GM23338 (cell line): Measurements from ENCODE around the gene PARP1. TPM values are rescaled to one million over a fixed set of nuclear protein-coding genes. Genes with fewer than 3 reads are reported as not detected.

ENCODE experiments used
- ATAC-seq: fragments of 200-7000 bp; cut with Tn5 transposase; 3 replicates; pipeline ENCODE4 v1.9.1; 2020
- DNase-seq: peaks from one replicate; pipeline ENCODE4 v3.0.0-alpha.2; 2015; ENCODE audit warnings: low spot score
- H2AFZ ChIP-seq: fragments of 200-600 bp; sonication (generic); 2 replicates; pipeline ENCODE4 v1.8.0; 2016; ENCODE audit warnings: antibody characterized with exemption, mild to moderate bottlenecking, moderate library complexity
- H3F3A ChIP-seq: fragments of 200-600 bp; sonication (generic); replicated peaks from 2 replicates; pipeline ENCODE4 v1.8.0; 2017; ENCODE audit warnings: antibody characterized with exemption, mixed run types, low read depth
- H3K27ac ChIP-seq: fragments of 200-600 bp; sonication (generic); 2 replicates; pipeline ENCODE4 v1.6.1; 2016; ENCODE audit warnings: low read depth
- H3K27me3 ChIP-seq: fragments of 200-600 bp; sonication (generic); 2 replicates; pipeline ENCODE4 v1.8.0; 2016; ENCODE audit warnings: mild to moderate bottlenecking, mixed run types, moderate library complexity; ENCODE audit not compliant: insufficient read depth
- H3K36me3 ChIP-seq: fragments of 200-600 bp; sonication (generic); 2 replicates; pipeline ENCODE4 v1.8.0; 2016; ENCODE audit warnings: mild to moderate bottlenecking; ENCODE audit not compliant: insufficient read depth
- H3K4me1 ChIP-seq: fragments of 200-600 bp; sonication (generic); 2 replicates; pipeline ENCODE4 v1.8.0; 2016; ENCODE audit warnings: mild to moderate bottlenecking, moderate library complexity; ENCODE audit not compliant: insufficient read depth
- H3K4me2 ChIP-seq: fragments of 200-600 bp; sonication (generic); 2 replicates; pipeline ENCODE4 v1.7.1; 2017; ENCODE audit warnings: mixed run types
- H3K4me3 ChIP-seq: fragments of 200-600 bp; sonication (generic); 2 replicates; pipeline ENCODE4 v1.6.1; 2016; ENCODE audit warnings: mixed run types
- H3K79me2 ChIP-seq: fragments of 200-600 bp; sonication (generic); replicated peaks from 2 replicates; pipeline ENCODE4 v1.8.0; 2017; ENCODE audit warnings: mild to moderate bottlenecking; ENCODE audit not compliant: insufficient read depth
- H3K9me2 ChIP-seq: fragments of 200-600 bp; sonication (generic); 2 replicates; pipeline ENCODE4 v1.8.0; 2017; ENCODE audit not compliant: insufficient read depth
- H4K20me1 ChIP-seq: fragments of 200-600 bp; sonication (generic); replicated peaks from 2 replicates; pipeline ENCODE4 v1.8.0; 2017; ENCODE audit warnings: mild to moderate bottlenecking; ENCODE audit not compliant: insufficient read depth
- H3K27ac Mint-ChIP-seq: 2 replicates; pipeline ENCODE4 v1.8.0; 2020; ENCODE audit warnings: inconsistent platforms, mild to moderate bottlenecking, moderate library complexity, mixed read lengths
- H3K27me3 Mint-ChIP-seq: 3 replicates; pipeline ENCODE4 v1.8.0; 2022; ENCODE audit warnings: low read depth, mild to moderate bottlenecking, moderate library complexity, mixed read lengths, inconsistent platforms; ENCODE audit not compliant: insufficient read depth, poor library complexity
- H3K36me3 Mint-ChIP-seq: 3 replicates; pipeline ENCODE4 v1.8.0; 2021; ENCODE audit warnings: low read depth, mild to moderate bottlenecking, inconsistent platforms, moderate library complexity, mixed read lengths
- H3K4me1 Mint-ChIP-seq: 3 replicates; pipeline ENCODE4 v1.8.0; 2020; ENCODE audit warnings: mild to moderate bottlenecking, inconsistent platforms, mixed read lengths
- H3K4me3 Mint-ChIP-seq: 3 replicates; pipeline ENCODE4 v1.8.0; 2021; ENCODE audit warnings: moderate library complexity, mild to moderate bottlenecking, inconsistent platforms, mixed read lengths
- H3K9me3 Mint-ChIP-seq: 3 replicates; pipeline ENCODE4 v1.8.0; 2020; ENCODE audit warnings: moderate library complexity, mild to moderate bottlenecking, inconsistent platforms, mixed read lengths
- CREB1 ChIP-seq: fragments of 250-450 bp; sonication (Bioruptor Pico); IDR thresholded peaks from 2 replicates; pipeline ENCODE4 v1.5.0; 2020; ENCODE audit warnings: low read depth, mild to moderate bottlenecking, moderate library complexity
- EZH2 ChIP-seq: fragments of 200-600 bp; sonication (generic); IDR thresholded peaks from one replicate; pipeline ENCODE4 v1.8.0; 2017; ENCODE audit warnings: antibody characterized with exemption, mild to moderate bottlenecking, low read depth; ENCODE audit not compliant: unreplicated experiment
- EZH2phosphoT487 ChIP-seq: fragments of 200-600 bp; sonication (generic); IDR thresholded peaks from one replicate; pipeline ENCODE4 v1.8.1; 2018; ENCODE audit warnings: antibody characterized with exemption; ENCODE audit not compliant: unreplicated experiment
- NANOG ChIP-seq: IDR thresholded peaks from 2 replicates; pipeline ENCODE4 v1.6.1; 2016; ENCODE audit warnings: antibody characterized with exemption, borderline replicate concordance
- POLR2AphosphoS5 ChIP-seq: IDR thresholded peaks from 2 replicates; pipeline ENCODE4 v1.6.1; 2016; ENCODE audit warnings: antibody characterized with exemption, low read depth
- ZNF114 ChIP-seq: fragments of 250-450 bp; sonication (Bioruptor Pico); IDR thresholded peaks from 2 replicates; pipeline ENCODE4 v1.5.0; 2020; ENCODE audit warnings: mild to moderate bottlenecking, moderate library complexity
- polyA plus RNA-seq: library from polyadenylated mRNA; unstranded; fragments of >200 nt; fragmentation: Nextera tagmentation; extraction: Ambion mirVana; gene quantifications from 2 replicates; pipeline ENCODE4 v1.2.1, GENCODE V29; 2016
- total RNA-seq: library from RNA; depleted of rRNA; stranded (reverse); fragments of >200 nt; shearing (Covaris generic); gene quantifications from 2 replicates; pipeline ENCODE4 v1.2.3, GENCODE V29; 2014
- TF ChIP-seq, protein P1 (sequence below): IDR thresholded peaks from 2 replicates; pipeline ENCODE4 v1.6.1; 2016; ENCODE audit warnings: antibody characterized with exemption
- TF ChIP-seq, protein P2 (sequence below), 2 experiments: fragments of 200-600 bp in 1 of 2; sonication (generic) in 1 of 2; conservative IDR thresholded peaks; 2 replicates each; pipeline versions ENCODE4 v1.5.1 to v1.6.1; 2016 to 2017; ENCODE audit warnings: antibody characterized with exemption in 2 of 2, low read depth in 2 of 2, mild to moderate bottlenecking in 2 of 2, moderate library complexity in 1 of 2

The PARP1 gene
- total and polyA plus RNA-seq, 2 experiments from 2014 or later = 877 to 1,082 TPM

DNA sequence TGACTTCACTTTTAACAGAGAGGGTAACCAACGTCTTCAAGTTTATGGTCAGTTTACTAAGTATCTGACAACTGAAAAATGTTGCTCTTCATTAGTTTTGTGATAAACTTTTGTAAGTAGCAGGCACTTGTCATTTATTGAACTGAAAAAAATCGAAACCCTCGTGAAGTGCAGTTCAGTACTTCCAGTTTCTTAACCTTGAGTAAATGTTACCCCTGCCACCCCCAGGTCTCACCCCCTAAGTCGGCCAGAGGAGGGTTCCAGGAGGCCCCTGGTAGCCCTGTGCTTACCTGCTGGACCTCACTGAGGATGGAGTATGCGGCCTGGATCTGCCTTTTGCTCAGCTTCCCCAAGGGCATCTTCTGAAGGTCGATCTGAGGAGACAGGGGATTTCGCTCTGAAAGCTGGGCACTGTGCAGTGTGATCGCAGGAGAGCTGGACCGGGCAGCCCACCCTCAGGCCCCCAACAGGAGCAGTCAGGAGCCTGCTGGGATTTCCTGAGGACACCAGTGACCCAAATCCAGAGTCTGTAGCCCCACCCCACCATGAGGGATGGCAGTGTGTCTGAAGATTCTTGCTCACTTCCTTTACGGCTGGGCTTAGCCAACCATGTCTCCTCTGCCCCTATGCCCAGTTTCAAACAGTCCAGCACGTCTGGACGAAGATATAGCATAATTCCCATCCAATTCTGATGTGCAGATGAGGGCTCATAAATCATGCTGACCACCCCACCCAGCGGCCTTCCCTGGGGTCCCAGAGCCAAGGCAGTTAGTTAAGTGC lies 37.6 kb downstream of the PARP1 start:
- H4K20me1 ChIP-seq = peaks cover 50% of the 10 kb centered on the region
- H3K9me3 Mint-ChIP-seq = no peaks in the 10 kb centered on the region
- no peaks in the 10 kb centered on the region for H3K27me3 ChIP-seq
- peaks cover 68% of the 10 kb centered on the region for H3K36me3 ChIP-seq
- H3K27me3 Mint-ChIP-seq = peaks cover 6% of the 10 kb centered on the region
- 0 out of 2 replicates have a peak, but pooled peaks cover 5% of the 10 kb centered on the region for H3F3A ChIP-seq
- no peak overlapping the region for H3K4me2 ChIP-seq
- H3K36me3 Mint-ChIP-seq = peaks cover 100% of the 10 kb centered on the region
- no peak overlapping the region for H3K4me3 Mint-ChIP-seq
- H3K4me3 ChIP-seq = no peak overlapping the region
- H3K4me1 ChIP-seq = no peaks in the 10 kb centered on the region
- DNase-seq (no peak), ATAC-seq (no peak)
- TF ChIP-seq POLR2AphosphoS5 (no peak), NANOG (no peak), EZH2phosphoT487 (no peak)
- H3K79me2 ChIP-seq = peaks cover 26% of the 10 kb centered on the region
- no peak overlapping the region for H2AFZ ChIP-seq
- no peaks in the 10 kb centered on the region for H3K9me2 ChIP-seq
- no peaks in the 10 kb centered on the region for H3K4me1 Mint-ChIP-seq
- H3K27ac Mint-ChIP-seq = no peak overlapping the region
- H3K27ac ChIP-seq = no peak overlapping the region

DNA sequence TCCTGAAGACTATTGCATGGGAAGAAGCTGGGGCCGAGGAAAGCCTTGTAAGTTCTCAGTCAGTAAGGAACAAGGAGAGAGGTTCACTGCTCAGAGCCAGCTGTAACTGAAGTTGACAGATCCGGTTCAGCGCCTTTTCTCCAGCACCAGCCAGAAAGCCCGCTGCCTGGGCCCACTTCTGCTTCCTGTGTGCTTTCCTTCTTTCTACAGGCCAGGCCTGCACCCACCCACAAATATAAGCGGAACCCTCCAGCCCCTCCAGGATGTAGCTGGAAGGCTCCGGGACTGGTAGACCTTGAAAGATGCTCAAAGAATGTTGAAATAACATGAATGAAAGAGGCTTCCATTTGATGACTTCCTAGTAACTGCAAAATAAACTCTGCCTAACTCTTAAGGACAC lies 38.8 kb downstream of the PARP1 start:
- Histone ChIP-seq H3K27me3 (no peaks in the 10 kb centered on the region), H3K79me2 (peaks cover 17% of the 10 kb centered on the region), H3K9me2 (no peaks in the 10 kb centered on the region), H4K20me1 (peaks cover 53% of the 10 kb centered on the region), H3K4me2 (no peak overlapping the region), H3K36me3 (peaks cover 69% of the 10 kb centered on the region), H3K4me1 (no peaks in the 10 kb centered on the region), H2AFZ (no peak overlapping the region), H3K27ac (no peak overlapping the region), H3F3A (0 out of 2 replicates have a peak, but pooled peaks cover 13% of the 10 kb centered on the region), H3K4me3 (no peak overlapping the region)
- H3K27ac Mint-ChIP-seq = no peak overlapping the region
- no peak for DNase-seq
- peaks cover 100% of the 10 kb centered on the region for H3K36me3 Mint-ChIP-seq
- no peak for ATAC-seq
- TF ChIP-seq CREB1 (CRISPR knock-in tag) (no peak), EZH2phosphoT487 (no peak), POLR2AphosphoS5 (no peak)
- TF ChIP-seq, protein P1, sequence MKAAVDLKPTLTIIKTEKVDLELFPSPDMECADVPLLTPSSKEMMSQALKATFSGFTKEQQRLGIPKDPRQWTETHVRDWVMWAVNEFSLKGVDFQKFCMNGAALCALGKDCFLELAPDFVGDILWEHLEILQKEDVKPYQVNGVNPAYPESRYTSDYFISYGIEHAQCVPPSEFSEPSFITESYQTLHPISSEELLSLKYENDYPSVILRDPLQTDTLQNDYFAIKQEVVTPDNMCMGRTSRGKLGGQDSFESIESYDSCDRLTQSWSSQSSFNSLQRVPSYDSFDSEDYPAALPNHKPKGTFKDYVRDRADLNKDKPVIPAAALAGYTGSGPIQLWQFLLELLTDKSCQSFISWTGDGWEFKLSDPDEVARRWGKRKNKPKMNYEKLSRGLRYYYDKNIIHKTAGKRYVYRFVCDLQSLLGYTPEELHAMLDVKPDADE = no peak
- no peaks in the 10 kb centered on the region for H3K4me1 Mint-ChIP-seq
- peaks cover 6% of the 10 kb centered on the region for H3K27me3 Mint-ChIP-seq
- H3K9me3 Mint-ChIP-seq = no peaks in the 10 kb centered on the region
- no peak overlapping the region for H3K4me3 Mint-ChIP-seq

DNA sequence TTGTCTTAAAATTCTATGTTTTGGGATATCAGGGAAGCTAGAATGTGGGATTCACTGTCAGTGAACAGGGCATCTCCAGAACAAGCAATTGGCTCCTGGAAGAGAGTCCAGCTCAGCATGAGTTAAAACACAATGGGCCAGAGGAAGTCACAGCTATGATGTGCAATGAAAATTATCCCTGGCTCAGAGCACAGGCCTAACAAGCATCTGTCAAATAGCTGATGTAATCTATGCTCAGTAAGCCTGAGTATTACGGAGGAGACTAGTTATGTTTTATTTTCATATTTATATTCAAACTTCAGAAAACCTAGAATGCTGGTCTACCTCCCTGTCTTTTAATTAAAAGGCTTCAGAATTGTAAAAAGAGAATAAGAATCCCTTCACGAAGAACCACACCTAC lies 41.6 kb downstream of the PARP1 start:
- Histone ChIP-seq H3K36me3 (peaks cover 90% of the 10 kb centered on the region), H3K27me3 (no peaks in the 10 kb centered on the region), H3K4me3 (no peak overlapping the region), H2AFZ (no peak overlapping the region), H3K79me2 (peaks cover 6% of the 10 kb centered on the region), H3K9me2 (no peaks in the 10 kb centered on the region), H4K20me1 (peaks cover 46% of the 10 kb centered on the region), H3K4me2 (no peak overlapping the region), H3F3A (0 out of 2 replicates have a peak, but pooled peaks cover 11% of the 10 kb centered on the region), H3K4me1 (no peaks in the 10 kb centered on the region), H3K27ac (no peak overlapping the region)
- ATAC-seq (no peak), DNase-seq (no peak)
- Mint-ChIP-seq H3K36me3 (peaks cover 100% of the 10 kb centered on the region), H3K27me3 (peaks cover 9% of the 10 kb centered on the region), H3K27ac (no peak overlapping the region), H3K4me3 (no peak overlapping the region), H3K4me1 (no peaks in the 10 kb centered on the region), H3K9me3 (no peaks in the 10 kb centered on the region)
- TF ChIP-seq, protein P2, sequence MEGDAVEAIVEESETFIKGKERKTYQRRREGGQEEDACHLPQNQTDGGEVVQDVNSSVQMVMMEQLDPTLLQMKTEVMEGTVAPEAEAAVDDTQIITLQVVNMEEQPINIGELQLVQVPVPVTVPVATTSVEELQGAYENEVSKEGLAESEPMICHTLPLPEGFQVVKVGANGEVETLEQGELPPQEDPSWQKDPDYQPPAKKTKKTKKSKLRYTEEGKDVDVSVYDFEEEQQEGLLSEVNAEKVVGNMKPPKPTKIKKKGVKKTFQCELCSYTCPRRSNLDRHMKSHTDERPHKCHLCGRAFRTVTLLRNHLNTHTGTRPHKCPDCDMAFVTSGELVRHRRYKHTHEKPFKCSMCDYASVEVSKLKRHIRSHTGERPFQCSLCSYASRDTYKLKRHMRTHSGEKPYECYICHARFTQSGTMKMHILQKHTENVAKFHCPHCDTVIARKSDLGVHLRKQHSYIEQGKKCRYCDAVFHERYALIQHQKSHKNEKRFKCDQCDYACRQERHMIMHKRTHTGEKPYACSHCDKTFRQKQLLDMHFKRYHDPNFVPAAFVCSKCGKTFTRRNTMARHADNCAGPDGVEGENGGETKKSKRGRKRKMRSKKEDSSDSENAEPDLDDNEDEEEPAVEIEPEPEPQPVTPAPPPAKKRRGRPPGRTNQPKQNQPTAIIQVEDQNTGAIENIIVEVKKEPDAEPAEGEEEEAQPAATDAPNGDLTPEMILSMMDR (conservative IDR thresholded peaks at IDR 0.05; ENCODE audit: low read depth in 2 of 2) = no peak
- no peak for TF ChIP-seq EZH2
- no peak for TF ChIP-seq ZNF114 (CRISPR knock-in tag)
